ENCODE measurements around the gene SLC35B4.

Gene SLC35B4

GRCh38 chr7:134287916-134288659, 28.6 kb downstream of the SLC35B4 start:
- Mint-ChIP-seq H3K9me3 (no peaks in the 10 kb centered on the region), H3K4me1 (peaks cover 6% of the 10 kb centered on the region), H3K4me3 (no peak overlapping the region), H3K36me3 (ENCODE audit: low read depth) (peaks cover 10% of the 10 kb centered on the region), H3K27ac (peak overlapping the region; percentile 1 to 34 (median 13)), H3K27me3 (ENCODE audit: low read depth) (no peaks in the 10 kb centered on the region)
- TF ChIP-seq CTCF (IDR thresholded peaks at IDR 0.05; ENCODE audit: unreplicated experiment in 3 of 3): no peak

- Mint-ChIP-seq H3K36me3 (ENCODE audit: low read depth) (no peaks in the 10 kb centered on the region), H3K27ac (no peak overlapping the region), H3K4me3 (no peak overlapping the region), H3K4me1 (peaks cover 6% of the 10 kb centered on the region), H3K27me3 (ENCODE audit: low read depth) (no peaks in the 10 kb centered on the region), H3K9me3 (no peaks in the 10 kb centered on the region)
- no peak for TF ChIP-seq CTCF (IDR thresholded peaks at IDR 0.05; ENCODE audit: unreplicated experiment in 3 of 3)
These were observed 31.8 kb downstream of the SLC35B4 start for GRCh38 chr7:134284952-134285351.

- H3K36me3 Mint-ChIP-seq (ENCODE audit: low read depth): no peaks in the 10 kb centered on the region
- H3K4me3 Mint-ChIP-seq: no peak overlapping the region
- H3K27me3 Mint-ChIP-seq (ENCODE audit: low read depth): no peaks in the 10 kb centered on the region
- H3K27ac Mint-ChIP-seq: no peak overlapping the region
- no peaks in the 10 kb centered on the region for H3K9me3 Mint-ChIP-seq
- H3K4me1 Mint-ChIP-seq: peaks cover 6% of the 10 kb centered on the region
- no peak for TF ChIP-seq CTCF (IDR thresholded peaks at IDR 0.05; ENCODE audit: unreplicated experiment in 3 of 3)
These were observed 32.7 kb downstream of the SLC35B4 start for GRCh38 chr7:134284011-134284410.

GRCh38 chr7:134280508-134280907, 36.2 kb downstream of the SLC35B4 start:
- H3K9me3 Mint-ChIP-seq: no peaks in the 10 kb centered on the region
- peaks cover 4% of the 10 kb centered on the region for H3K27me3 Mint-ChIP-seq (ENCODE audit: low read depth)
- H3K27ac Mint-ChIP-seq: no peak overlapping the region
- H3K36me3 Mint-ChIP-seq (ENCODE audit: low read depth): no peaks in the 10 kb centered on the region
- TF ChIP-seq CTCF (IDR thresholded peaks at IDR 0.05; ENCODE audit: unreplicated experiment in 3 of 3): no peak
- no peaks in the 10 kb centered on the region for H3K4me1 Mint-ChIP-seq
- no peak overlapping the region for H3K4me3 Mint-ChIP-seq

GRCh38 chr7:134279898-134280297, 36.8 kb downstream of the SLC35B4 start:
- H3K36me3 Mint-ChIP-seq (ENCODE audit: low read depth): no peaks in the 10 kb centered on the region
- H3K27ac Mint-ChIP-seq: no peak overlapping the region
- no peak overlapping the region for H3K4me3 Mint-ChIP-seq
- TF ChIP-seq CTCF (IDR thresholded peaks at IDR 0.05; ENCODE audit: unreplicated experiment in 3 of 3): no peak
- no peaks in the 10 kb centered on the region for H3K9me3 Mint-ChIP-seq
- no peaks in the 10 kb centered on the region for H3K4me1 Mint-ChIP-seq
- H3K27me3 Mint-ChIP-seq (ENCODE audit: low read depth): peaks cover 4% of the 10 kb centered on the region

GRCh38 chr7:134279336-134279735, 37.4 kb downstream of the SLC35B4 start:
- Mint-ChIP-seq H3K9me3 (no peaks in the 10 kb centered on the region), H3K27ac (peak overlapping the region in 1 of 3 experiments; percentile 10), H3K36me3 (ENCODE audit: low read depth) (no peaks in the 10 kb centered on the region), H3K4me1 (no peaks in the 10 kb centered on the region), H3K4me3 (no peak overlapping the region), H3K27me3 (ENCODE audit: low read depth) (peaks cover 4% of the 10 kb centered on the region)
- no peak for TF ChIP-seq CTCF (IDR thresholded peaks at IDR 0.05; ENCODE audit: unreplicated experiment in 3 of 3)

Data from nephron (organoid).